22Rv1 (cell line): ENCODE data around the gene SUFU.
A peak's percentile ranks its signal among the peaks of the same experiment; 100 is the strongest.

ENCODE experiments used
- H3K27ac ChIP-seq: fragments of 450-650 bp; 2 replicates; pipeline ENCODE4 v1.5.1; 2017
- ZFX ChIP-seq: fragments of 450-650 bp; IDR thresholded peaks from 2 replicates; pipeline ENCODE4 v1.6.1; 2017; ENCODE audit warnings: antibody characterized with exemption, borderline replicate concordance
- TF ChIP-seq, protein P1 (sequence below): fragments of 450-650 bp; IDR thresholded peaks from 2 replicates; pipeline ENCODE4 v1.5.1; 2017; ENCODE audit warnings: mild to moderate bottlenecking

Gene SUFU

DNA sequence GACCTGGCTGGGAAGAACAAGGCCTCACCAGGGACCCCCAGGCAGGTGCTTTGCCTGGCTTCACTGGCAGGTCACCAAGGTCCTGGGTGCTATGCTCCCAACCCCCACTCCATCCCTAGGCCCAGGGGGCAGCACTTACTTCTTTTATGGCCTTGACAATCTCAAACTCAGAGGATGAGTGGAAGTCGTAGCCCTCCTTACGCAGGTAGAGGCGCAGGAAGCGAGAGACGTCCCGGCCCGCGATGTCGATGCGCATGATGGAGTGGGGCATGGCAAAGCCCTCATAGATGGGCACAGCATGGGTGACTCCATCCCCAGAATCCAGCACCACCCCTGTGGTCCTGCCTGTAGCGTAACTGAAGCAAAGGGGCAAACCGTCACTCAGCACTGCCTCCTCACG lies 19.8 kb upstream of the SUFU start:
- H3K27ac ChIP-seq: no peak overlapping the region
- TF ChIP-seq, protein P1, sequence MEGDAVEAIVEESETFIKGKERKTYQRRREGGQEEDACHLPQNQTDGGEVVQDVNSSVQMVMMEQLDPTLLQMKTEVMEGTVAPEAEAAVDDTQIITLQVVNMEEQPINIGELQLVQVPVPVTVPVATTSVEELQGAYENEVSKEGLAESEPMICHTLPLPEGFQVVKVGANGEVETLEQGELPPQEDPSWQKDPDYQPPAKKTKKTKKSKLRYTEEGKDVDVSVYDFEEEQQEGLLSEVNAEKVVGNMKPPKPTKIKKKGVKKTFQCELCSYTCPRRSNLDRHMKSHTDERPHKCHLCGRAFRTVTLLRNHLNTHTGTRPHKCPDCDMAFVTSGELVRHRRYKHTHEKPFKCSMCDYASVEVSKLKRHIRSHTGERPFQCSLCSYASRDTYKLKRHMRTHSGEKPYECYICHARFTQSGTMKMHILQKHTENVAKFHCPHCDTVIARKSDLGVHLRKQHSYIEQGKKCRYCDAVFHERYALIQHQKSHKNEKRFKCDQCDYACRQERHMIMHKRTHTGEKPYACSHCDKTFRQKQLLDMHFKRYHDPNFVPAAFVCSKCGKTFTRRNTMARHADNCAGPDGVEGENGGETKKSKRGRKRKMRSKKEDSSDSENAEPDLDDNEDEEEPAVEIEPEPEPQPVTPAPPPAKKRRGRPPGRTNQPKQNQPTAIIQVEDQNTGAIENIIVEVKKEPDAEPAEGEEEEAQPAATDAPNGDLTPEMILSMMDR: no peak
- no peak for TF ChIP-seq ZFX

DNA sequence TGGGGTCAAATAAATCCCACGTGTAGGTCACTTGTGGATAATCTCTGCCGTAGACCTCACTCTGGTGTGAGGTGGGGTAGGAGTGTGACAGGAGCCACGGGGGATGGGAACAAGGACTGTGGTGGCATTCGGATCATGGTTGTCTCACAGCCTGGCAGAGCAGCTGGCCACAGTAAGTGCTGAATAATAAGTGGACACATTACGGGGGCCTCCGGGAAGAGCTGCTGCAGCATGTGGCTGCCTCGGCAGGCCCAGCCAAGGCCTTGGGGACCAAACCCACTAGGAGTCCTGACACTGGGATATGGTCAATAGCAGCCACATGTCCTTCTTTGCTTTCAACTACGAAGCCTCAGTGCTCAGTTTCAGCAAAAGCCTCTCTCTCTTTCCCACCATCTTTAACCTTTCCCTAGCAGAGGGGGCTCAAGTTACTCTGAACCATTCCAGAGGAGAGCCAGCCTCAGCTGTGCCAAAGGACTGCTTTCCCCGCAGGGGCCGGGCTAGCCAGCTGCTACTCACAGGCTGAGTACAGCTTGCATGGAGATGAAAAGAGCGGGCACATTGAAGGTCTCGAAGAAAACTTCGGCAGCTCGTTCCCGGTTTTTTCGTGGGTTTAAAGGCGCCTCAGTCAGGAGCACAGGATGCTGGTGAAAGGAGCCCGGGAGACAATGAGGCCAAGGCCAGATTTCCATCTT lies 18.5 kb upstream of the SUFU start:
- TF ChIP-seq, protein P1: no peak
- TF ChIP-seq ZFX: no peak
- H3K27ac ChIP-seq: no peak overlapping the region

GRCh38 chr10:102491136-102491535 lies 12.6 kb upstream of the SUFU start:
- TF ChIP-seq ZFX: no peak
- H3K27ac ChIP-seq: no peak overlapping the region

- no peak overlapping the region for H3K27ac ChIP-seq
- no peak for TF ChIP-seq ZFX
Observed at GRCh38 chr10:102492344-102492939, 11.3 kb upstream of the SUFU start.

- TF ChIP-seq, protein P1: no peak
- TF ChIP-seq ZFX: no peak
- no peak overlapping the region for H3K27ac ChIP-seq
Observed at GRCh38 chr10:102492983-102493382, 10.8 kb upstream of the SUFU start.

GRCh38 chr10:102493771-102494170 lies 10.0 kb upstream of the SUFU start:
- TF ChIP-seq, protein P1: no peak
- no peak for TF ChIP-seq ZFX

GRCh38 chr10:102497545-102497944 lies 6.2 kb upstream of the SUFU start:
- TF ChIP-seq ZFX: no peak
- TF ChIP-seq, protein P1: no peak
- H3K27ac ChIP-seq: no peak overlapping the region

More at GRCh38 chr10:102493771-102494170, 10.0 kb upstream of the SUFU start:
- no peak overlapping the region for H3K27ac ChIP-seq

GRCh38 chr10:102499356-102499755 lies 4.4 kb upstream of the SUFU start:
- H3K27ac ChIP-seq: no peak overlapping the region
- TF ChIP-seq, protein P1: no peak
- TF ChIP-seq ZFX: no peak

GRCh38 chr10:102500686-102501085 lies 3.1 kb upstream of the SUFU start:
- H3K27ac ChIP-seq: peak overlapping the region; percentile 76
